ENCODE data around the gene BAIAP3.
"Not testable (repeated sequence)": the region's sequence is repeated elsewhere in the genome, so short reads cannot be mapped to it uniquely, and the experiment has no call there.

Gene BAIAP3, protein sequence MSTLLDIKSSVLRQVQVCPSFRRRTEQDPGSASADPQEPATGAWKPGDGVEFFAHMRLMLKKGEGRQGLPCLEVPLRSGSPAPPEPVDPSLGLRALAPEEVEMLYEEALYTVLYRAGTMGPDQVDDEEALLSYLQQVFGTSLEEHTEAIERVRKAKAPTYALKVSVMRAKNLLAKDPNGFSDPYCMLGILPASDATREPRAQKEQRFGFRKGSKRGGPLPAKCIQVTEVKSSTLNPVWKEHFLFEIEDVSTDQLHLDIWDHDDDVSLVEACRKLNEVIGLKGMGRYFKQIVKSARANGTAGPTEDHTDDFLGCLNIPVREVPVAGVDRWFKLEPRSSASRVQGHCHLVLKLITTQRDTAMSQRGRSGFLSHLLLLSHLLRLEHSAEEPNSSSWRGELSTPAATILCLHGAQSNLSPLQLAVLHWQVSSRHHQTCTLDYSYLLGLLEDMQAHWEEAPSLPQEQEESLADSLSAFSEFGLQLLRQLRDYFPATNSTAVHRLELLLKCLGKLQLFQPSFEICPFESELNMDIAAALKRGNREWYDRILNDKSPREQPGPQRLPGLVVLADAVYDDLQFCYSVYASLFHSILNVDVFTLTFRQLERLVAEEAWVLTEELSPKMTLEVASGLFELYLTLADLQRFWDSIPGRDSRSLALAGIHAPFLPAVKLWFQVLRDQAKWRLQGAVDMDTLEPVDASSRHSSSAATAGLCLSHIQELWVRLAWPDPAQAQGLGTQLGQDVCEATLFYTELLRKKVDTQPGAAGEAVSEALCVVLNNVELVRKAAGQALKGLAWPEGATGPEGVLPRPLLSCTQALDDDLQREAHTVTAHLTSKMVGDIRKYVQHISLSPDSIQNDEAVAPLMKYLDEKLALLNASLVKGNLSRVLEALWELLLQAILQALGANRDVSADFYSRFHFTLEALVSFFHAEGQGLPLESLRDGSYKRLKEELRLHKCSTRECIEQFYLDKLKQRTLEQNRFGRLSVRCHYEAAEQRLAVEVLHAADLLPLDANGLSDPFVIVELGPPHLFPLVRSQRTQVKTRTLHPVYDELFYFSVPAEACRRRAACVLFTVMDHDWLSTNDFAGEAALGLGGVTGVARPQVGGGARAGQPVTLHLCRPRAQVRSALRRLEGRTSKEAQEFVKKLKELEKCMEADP

DNA sequence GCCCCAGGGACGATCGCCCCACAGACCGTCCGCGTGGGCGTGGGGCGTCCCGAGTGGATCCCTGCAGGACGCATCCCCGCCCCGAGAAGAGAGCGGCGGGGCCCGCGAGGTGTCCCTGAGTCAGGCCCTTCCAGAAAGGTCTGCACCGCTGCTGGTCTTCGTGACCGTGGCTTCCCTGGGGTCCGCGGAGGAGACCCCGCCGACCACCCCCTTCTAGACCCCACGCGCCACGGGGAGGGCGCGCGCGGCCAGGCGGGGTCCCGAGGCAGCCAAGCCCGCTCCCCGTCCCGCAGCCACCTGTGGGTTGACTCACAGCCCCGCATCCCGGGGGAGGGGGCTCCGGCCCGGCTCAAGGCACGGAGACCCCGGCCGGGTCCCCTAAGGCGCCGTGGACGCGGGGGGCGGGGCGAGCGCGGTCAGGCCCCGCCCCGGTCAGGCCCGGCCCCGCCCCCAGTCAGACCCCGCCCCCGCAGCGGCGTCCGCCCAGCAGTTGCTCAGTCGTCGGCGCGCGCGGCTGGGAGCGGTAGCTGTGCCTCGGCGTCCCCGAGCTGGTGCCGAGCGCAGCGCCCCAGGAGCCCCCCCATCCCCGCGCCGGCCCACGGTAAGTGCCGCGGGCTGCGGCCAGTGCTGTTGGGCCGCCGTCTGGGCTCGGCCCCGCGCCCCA is at the start of gene BAIAP3:
BAIAP3 (plus strand) TSS at position 497 of the 664 bp plus-strand sequence. CDS start 4,905 bp downstream, outside the sequence.
- DNase-seq = no peak

DNA sequence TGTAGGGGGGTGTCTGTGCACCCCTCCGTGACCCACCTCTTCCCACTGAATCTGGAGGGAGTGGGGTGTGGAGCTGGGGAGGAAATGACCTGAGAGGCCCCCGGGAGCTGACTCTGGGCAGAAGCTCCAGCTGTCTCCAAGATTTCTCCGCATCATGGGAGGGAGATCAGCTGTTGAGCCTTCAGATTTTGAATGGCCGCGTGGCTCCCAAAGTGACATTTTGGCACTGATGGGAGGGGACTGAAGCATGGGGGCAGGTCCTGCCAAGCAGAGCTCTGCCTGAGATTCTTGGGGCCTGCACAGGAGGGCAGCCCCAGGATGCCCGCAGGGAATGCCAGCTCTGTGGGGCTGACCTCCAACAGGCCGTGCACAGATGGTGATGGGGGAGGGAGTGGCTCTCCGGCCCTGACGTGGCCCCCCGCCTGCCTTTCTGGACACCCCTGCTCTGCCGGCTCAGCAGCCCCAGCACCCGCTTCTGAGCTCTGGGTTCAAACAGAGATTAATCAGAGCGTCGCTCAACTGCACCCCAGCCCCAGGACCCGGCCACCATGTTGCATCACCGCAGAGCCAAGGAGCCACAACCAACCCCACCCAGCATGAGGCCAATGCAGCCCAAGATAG is 49.3 kb upstream of the BAIAP3 start:
- DNase-seq = no peak

DNA sequence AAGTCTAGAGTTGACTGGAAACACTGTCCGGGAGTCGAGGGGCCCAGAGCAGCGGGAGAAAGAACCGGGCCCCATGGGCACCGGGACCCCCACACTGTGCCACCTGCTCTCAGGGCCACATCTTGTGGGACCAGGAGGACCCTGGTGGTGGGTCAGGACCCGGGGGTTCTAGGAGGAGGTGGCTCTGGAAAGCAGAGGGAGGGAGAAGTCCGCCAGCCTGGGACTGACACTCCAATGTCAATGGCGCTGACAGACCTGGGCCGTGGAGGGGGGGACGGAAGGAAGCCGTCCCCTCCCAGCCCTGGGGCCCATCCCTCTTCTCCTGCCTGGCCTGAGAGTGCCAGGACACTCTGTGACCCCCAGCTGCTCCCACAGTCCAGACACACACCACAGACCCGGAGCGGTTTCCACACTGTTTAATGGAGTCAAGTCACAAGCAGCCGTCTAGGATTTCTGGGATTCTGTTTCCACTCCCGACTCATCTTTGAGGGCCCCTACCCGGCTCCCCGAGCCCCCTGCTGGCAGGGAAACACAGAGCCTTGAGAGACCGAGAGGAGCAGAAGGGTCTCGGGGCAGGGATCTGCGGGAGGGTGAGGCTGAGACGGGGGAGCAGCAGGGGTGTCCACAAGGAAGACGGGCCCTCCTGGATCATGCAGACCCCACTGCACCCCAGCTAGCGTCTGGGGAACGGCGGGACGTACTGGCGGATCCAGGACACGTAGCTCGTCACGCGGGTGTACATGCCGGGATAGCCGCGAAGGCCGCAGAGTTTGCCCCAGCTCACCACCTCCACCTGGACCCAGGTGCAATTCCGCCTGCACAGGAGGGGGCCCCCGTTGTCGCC is 47.6 kb upstream of the BAIAP3 start:
- no peak for DNase-seq

DNA sequence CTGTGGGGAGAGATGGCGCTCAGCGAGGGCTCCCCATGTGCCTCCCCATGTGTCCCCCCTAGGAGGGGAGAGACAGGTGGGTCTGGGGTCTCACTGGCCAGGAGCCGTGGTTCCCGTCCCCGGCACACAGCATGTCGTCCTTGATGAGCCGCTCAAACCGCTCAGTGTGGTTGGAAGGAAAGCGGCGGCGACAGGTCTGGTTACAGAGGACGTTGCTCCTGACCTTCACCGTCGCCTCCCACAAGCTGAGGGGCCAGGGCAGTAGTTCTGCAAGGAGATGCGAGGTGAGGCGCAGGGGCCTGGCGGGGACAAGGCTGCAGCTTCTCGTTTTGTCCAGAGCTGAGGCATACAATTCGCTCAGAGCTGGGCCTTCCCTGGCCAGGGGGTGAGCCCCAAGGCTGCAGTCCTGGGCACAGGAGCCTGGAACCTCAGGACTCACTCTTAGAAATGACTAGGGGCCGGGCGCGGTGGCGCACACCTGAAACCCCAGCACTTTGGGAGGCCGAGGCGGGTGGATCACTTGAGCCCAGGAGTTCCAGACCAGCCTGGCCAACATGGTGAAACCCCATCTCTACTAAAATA is 46.8 kb upstream of the BAIAP3 start:
- no peak for DNase-seq

DNA sequence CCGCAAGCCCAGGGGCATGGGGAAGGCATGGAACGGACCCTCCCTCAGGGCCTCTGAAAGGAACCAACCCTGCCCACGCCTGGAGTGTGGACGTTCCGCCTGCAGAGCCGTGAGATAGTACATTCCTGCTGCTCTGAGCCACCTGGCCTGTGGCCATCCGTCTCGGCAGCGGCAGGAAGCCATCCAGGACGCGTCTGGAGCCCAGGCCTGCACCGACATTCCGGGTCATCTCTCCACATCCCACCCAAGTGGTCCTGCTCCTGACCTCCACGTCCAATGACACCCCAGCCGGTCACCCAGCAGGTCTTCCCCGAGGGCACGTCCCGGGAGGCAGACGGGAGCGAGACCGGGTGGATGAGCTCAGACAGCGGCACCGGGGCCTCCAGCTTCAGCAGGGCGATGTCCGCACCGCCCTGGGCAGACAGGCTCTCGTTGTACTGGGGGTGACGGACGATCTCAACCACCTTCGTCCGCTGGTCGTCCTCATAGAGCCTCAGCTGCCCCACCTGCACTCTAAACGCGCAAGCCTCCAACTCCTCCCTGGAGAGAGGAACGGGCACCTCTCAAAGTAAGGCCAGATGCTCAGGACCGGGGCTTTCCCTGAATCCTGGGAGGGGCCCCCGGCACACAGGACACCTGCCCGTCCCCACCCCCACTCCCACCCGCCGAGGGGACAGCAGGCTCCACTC is 45.3 kb upstream of the BAIAP3 start:
- no peak for DNase-seq

DNA sequence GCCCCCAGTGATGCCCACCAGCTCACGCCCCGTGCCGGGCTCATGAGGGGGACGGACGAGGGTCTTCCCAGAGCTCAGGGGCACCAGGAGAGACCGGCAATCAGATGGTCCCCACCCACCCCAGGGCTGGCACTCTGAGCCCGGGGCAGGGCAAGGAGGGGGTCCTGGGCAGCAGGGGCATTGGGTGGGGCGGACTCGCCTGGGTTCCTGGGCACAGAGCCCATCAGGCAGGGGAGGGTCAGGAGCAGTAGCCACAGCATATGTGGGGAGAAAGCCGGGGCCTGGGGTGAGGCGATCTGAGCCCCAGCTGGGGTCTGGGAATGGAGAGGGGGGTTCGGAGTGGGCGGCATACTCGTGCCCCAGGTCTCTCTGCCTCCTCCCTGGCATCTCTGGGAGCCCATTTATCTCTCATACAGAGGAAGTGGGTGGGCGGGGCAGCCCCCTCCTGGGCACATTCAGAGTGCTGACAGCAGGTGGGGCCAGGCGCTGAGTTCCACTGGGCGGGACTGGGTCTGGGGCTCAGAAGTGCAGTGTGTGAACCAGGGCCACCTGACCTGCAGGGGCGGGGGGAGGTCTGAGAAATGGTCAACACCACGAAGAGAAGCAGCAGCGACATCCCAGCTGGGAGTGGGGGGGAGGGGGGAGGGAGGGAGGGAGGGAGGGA is 44.5 kb upstream of the BAIAP3 start:
- DNase-seq = no peak

DNA sequence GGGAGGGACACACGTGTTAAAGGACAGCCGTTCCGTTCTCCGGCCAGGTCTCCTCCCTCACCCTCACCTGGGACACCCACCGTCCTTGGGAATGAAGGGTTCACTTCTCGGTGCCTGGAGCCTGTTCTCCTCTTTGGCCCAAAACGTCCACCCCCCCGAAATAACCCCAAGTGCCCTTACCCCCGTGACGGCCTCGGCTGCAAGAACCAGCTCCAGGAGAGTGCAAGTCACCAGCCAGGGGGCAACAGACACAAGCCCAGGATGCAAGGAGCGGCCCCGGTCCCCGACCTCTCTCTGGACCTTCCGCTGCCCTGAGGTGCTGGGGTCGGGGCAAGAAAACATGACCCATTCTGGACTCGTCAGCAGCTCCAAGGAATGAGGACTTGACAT is 44.0 kb upstream of the BAIAP3 start:
- DNase-seq = no peak

DNA sequence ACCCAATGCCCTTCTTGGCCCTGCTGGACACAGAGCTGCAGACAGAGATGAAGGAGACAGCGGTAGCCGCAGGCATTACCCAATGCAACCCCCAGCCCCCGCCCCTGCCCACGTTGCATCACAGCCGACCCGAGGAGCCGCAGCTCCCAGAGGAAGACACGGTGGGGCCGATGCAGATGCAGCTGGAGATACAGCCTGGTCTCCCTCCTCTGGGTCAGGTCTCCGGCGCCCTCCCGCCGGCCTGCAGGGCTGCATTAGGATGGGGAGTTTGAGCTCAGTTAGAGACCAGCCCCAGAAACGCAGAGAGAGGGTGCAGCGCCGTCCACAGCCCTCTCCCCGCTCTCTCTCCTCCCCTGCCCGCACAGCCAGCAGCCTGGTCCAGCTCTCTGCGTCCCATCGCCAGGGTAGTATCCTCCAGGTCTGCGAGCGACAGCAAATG is 43.4 kb upstream of the BAIAP3 start:
- DNase-seq = no peak

DNA sequence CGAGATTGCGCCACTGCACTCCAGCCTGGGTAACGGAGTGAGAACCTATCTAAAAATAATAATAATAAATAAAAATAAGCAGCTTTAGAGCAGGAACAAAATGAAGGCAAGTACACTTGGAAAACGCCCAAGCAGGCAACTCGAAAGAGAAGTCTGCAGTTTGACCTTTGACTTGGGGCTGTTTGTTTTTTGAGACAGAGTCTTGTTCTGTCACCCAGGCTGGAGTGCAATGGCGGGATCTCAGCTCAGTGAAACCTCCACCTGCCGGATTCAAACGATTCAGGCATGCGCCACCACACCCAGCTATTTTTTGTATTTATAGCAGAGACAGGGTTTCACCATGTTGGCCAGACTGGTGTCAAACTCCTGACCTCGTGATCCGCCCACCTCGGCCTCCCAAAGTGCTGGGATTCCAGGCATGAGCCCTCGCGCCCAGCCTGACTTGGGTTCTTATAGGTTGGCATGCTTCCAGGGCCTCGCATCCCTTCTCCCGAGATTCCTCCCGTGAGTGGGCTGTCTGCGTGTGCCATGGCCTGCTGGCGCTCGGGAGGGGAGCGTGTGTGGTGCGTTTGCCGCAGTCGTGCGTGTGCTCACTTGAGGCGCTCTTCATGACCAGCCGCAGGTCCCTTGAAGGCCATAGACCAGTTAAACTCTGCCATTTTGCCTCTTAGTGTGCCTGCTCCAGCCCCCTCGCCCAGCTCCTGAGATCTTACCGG is 42.4 kb upstream of the BAIAP3 start:
- peak; percentile 63 for DNase-seq

DNA sequence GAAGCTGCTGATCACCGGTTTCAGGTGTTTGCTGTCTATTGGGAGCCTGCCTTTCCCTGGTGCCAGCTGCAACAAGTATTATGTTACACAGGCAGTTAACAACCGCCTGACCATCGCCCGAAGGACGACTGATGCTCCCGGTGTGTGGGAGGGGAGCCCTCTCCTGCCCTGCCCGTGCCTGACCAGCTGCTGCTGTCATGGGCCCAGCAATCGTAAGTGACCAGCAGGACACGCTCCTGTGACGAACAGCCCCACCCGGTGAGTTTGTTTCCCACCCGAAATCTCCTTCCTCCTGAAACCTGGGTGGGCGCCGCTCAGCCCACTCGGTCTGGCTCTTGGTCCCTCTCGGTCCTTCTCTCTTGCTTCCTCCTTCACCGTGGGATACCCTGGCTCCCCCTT is 41.9 kb upstream of the BAIAP3 start:
- DNase-seq = no peak

DNA sequence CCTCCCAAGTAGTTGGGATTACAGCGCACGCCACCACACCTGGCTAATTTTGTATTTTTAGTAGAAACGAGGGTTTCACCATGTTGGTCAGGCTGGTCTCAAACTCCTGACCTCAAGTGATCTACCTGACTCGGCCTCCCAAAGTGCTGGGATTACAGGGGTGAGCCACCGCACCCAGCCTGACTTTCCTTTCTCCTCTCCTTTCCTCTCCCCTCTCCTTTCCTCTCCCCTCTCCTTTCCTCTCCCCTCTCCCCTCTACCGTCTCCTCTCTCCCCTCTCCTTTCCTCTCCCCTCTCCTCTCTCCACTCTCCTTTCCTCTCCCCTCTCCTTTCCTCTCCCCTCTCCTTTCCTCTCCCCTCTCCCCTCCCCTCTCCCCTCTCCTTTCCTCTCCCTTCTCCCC is 41.2 kb upstream of the BAIAP3 start:
- DNase-seq = not testable (repeated sequence)

DNA sequence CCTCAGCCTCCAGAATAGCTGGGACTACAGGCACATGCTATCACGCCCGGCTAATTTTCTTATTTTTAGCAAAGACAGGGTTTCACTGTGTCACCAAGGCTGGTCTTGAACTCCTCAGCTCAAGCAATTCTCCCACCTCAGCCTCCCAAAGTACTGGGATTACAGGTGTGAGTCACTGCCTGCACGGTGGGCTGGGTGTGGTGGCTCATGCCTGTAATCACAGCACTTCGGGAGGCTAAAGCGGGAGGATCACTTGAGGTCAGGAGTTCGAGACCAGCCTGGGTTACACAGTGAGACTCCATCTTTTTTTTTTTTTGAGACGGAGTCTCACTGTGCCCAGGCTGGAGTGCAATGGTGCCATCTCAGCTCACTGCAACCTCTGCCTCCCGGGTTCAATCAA is 40.6 kb upstream of the BAIAP3 start:
- not testable (repeated sequence) for DNase-seq

DNA sequence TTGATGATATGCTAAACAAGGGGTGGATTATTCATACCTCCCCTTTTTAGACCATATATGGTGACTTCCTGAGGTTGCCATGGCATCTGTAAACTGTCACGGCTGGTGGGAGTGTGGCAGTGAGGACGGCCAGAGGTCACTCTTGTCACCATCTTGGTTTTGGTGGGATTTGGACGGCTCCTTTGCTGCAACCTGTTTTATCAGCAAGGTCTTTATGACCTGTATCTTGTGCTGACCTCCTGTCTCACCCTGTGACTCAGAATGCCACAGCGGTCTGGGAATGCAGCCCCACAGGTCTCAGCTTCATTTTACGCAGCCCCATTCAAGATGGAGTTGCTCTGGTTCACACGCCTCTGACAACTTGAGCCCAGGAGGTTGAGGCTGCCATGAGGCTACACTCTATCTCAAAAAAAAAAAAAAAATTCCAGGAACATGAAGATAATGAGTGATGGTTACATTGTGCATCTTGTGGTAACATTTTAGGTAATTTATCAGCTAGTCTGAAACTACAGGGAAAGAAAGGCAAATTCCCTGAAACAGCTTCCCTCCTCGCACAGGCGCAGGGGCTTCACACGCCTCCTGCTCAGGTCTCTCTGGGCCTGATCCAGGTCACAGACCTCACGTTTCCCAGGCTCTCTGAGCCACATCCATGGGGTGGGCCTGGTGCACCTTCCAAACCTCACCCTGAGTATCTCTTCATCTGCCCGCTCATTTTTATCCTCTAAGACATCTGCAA is 39.4 kb upstream of the BAIAP3 start:
- DNase-seq = no peak

DNA sequence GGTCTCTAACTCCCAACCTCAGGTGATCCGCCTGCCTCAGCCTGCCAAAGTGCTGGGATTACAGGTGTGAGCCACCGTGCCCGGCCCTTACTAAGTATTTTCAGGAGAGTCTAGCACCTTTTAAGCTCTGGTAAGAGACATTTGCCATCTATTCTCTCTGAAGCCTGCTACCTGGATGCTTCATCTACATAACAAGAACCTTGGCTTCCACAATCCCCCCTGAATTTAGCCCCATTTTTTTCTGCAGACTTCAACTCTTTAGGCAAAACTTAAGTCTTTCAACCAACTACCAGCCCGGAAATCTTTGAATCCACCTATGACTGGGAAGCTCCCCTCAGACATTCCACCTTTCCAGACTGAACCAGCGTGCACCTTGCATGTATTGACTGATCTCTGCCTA is 38.0 kb upstream of the BAIAP3 start:
- no peak for DNase-seq

DNA sequence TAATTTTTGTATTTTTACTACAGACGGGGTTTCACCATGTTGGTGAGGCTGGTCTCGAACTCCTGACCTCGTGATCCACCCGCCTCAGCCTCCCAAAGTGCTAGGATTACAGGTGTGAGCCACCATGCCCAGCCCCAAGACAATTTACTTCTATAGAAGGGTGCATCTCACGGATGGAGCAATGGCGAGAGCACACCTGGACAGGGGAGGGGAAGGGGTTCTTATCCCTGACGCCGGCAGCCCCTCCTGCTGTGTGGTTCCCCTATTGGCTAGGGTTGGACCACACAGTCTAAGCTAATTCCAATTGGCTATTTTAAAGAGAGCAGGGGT is 36.8 kb upstream of the BAIAP3 start:
- DNase-seq = not testable (repeated sequence)

DNA sequence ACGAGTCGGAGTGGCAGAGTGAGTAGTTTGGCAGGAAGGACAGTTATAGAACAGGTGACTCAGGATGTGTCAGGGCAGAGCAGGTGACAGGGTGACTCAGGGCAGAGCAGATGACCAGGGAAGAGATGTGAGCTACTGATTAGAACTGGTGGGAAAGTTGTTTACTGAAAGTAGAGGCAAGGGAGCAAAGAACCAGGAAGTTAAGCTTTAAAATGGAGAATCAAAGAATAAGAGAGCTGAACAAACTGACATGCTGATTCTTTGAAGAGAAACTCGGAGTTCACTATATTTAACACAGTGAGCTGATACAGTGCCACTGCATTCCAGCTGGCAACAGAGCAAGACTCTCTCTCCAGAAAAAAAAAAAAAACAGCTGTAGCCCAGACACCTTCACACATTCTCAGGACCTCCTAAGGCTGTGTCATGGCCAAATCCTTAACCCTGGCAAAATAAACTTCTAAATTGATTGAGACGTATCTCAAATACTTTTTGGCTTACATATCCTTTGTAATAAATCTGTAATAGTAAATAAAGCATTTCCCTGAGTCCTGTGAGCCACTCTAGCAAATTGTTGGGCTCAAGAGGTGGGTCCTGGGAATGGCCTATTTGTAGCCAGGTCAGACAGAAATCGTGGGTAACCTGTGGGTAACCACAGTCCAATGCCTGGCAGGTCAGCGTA is 36.3 kb upstream of the BAIAP3 start:
- DNase-seq = peak; percentile 28

DNA sequence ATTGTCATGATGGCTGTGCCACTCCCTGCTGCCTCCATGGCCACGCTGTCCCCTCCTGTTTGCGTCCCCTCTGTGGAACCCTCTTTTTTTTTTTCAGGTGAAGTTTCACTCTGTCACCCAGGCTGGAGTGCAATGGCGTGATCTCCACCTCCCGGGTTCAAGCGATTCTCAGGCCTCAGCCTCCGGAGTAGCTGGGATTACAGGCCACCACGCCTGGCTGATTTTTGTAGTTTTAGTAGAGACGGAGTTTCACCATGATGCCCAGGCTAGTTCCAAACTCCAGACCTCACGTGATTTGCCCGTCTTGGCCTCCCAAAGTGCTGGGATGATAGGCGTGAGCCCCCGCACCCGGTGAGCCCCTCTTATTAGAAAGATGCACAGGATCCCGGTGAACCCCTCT is 35.0 kb upstream of the BAIAP3 start:
- DNase-seq = no peak
